ENCODE data around the gene AK3. TPM values are rescaled to one million over a fixed set of nuclear protein-coding genes. Genes with fewer than 3 reads are reported as not detected.

Gene AK3
- total RNA-seq, 1 experiment from 2014 or later: 41.5 TPM

DNA sequence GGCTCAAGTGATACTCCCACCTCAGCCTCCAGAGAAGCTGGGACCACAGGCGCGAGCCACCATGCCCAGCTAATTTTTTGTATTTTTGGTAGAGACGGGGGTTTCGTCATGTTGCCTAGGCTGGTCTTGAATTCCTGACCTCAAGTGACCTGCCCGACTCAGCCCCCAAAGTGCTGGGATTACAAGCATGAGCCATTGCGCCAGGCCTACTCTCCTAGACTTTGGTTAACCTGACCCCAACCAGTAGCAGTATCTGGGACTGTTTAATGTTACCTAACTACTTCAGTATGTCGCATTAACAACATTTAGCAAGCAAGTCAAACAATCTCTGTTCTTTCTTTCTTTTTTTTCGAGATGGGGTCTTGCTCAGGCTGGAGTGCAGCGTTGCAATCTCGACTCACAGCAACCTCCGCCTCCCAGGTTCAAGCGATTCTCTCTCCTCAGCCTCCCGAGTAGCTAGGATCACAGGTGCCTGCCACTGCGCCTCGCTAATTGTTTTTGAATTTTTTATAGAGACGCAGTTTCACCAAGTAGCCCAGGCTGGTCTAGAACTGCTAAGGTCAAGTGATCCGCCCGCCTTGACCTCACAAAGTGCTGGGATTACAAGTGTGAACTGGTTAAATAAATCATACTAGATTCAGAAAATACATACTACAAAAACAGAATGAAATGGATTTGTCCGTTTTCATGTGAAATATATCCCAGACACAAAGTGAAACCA lies 2.0 kb downstream of the AK3 start:
- H3K4me1 ChIP-seq (ENCODE audit: insufficient read depth, low read length): peaks cover 10% of the 10 kb centered on the region; the same call in 1 of the 2 replicates
- no peak for DNase-seq
- H3K56ac ChIP-seq (ENCODE audit: insufficient read length, low read depth, low read length): no peak overlapping the region
- peaks cover 3% of the 10 kb centered on the region for H3K79me1 ChIP-seq (ENCODE audit: insufficient read depth, low read depth, low read length, poor library complexity, severe bottlenecking)
- H3K18ac ChIP-seq (ENCODE audit: insufficient read length, low read depth, low read length): no peak overlapping the region
- no peak overlapping the region for H2BK20ac ChIP-seq (ENCODE audit: low read depth, low read length, poor library complexity, severe bottlenecking)
- H3K9me3 ChIP-seq (ENCODE audit: control insufficient read depth, low read depth, low read length): no peaks in the 10 kb centered on the region
- no peak overlapping the region for H3K27ac Mint-ChIP-seq
- no peaks in the 10 kb centered on the region for H3K27me3 ChIP-seq (ENCODE audit: insufficient read depth, low read length)
- H4K8ac ChIP-seq (replicated peaks; ENCODE audit: insufficient read length, low read depth, low read length): no peak overlapping the region
- H2AK5ac ChIP-seq (ENCODE audit: insufficient read length, low read length): no peak overlapping the region
- no peak overlapping the region; the same call in 1 of the 2 replicates for H3K14ac ChIP-seq (ENCODE audit: insufficient read depth, low read length)
- H3K23me2 ChIP-seq (ENCODE audit: insufficient read length, low read depth, low read length, poor library complexity, severe bottlenecking): peaks cover 11% of the 10 kb centered on the region
- no peak overlapping the region for H2BK120ac ChIP-seq (ENCODE audit: low read depth, low read length, poor library complexity, severe bottlenecking)
- no peak overlapping the region for H2BK15ac ChIP-seq (ENCODE audit: low read depth, low read length)
- H4K20me1 ChIP-seq (ENCODE audit: control insufficient read depth, insufficient read depth, insufficient read length): no peaks in the 10 kb centered on the region
- H3K4ac ChIP-seq (ENCODE audit: low read depth, low read length): no peak overlapping the region
- H2BK5ac ChIP-seq (ENCODE audit: insufficient read length, low read length): no peak overlapping the region
- TF ChIP-seq, protein P1, sequence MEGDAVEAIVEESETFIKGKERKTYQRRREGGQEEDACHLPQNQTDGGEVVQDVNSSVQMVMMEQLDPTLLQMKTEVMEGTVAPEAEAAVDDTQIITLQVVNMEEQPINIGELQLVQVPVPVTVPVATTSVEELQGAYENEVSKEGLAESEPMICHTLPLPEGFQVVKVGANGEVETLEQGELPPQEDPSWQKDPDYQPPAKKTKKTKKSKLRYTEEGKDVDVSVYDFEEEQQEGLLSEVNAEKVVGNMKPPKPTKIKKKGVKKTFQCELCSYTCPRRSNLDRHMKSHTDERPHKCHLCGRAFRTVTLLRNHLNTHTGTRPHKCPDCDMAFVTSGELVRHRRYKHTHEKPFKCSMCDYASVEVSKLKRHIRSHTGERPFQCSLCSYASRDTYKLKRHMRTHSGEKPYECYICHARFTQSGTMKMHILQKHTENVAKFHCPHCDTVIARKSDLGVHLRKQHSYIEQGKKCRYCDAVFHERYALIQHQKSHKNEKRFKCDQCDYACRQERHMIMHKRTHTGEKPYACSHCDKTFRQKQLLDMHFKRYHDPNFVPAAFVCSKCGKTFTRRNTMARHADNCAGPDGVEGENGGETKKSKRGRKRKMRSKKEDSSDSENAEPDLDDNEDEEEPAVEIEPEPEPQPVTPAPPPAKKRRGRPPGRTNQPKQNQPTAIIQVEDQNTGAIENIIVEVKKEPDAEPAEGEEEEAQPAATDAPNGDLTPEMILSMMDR (conservative IDR thresholded peaks at IDR 0.05): no peak
- peaks cover 32 to 39% of the 10 kb centered on the region in 2 experiments for H3K4me1 Mint-ChIP-seq
- no peak overlapping the region for H3K9ac ChIP-seq (ENCODE audit: extremely low read depth, insufficient read length, low read length)
- H3K4me3 Mint-ChIP-seq: peak overlapping the region; percentile 82 to 87
- no peak overlapping the region for H3K23ac ChIP-seq (ENCODE audit: insufficient read length, low read depth, low read length)
- H3K27me3 Mint-ChIP-seq (ENCODE audit: low read depth): no peaks in the 10 kb centered on the region
- H3T11ph ChIP-seq (ENCODE audit: low read length): no peak overlapping the region
- no peak overlapping the region for H4K5ac ChIP-seq (ENCODE audit: insufficient read length, low read depth, low read length)
- no peak overlapping the region for H2BK12ac ChIP-seq (ENCODE audit: insufficient read length, low read depth, low read length)
- WGBS (ENCODE audit: extremely low coverage, insufficient read length, low lambda C conversion rate): no CpG with 5 or more reads among the region's 19 CpGs
- H3K79me2 ChIP-seq (ENCODE audit: insufficient read depth, low read length): no peaks in the 10 kb centered on the region; the same call in 1 of the 2 replicates
- H3K27ac ChIP-seq (ENCODE audit: insufficient read length, low read depth, low read length): no peak overlapping the region
- peak overlapping the region; percentile 82 for H3K4me2 ChIP-seq (ENCODE audit: insufficient read depth, insufficient read length, low read length)
- H3K9me3 Mint-ChIP-seq: no peaks in the 10 kb centered on the region
- no peak overlapping the region for H4K91ac ChIP-seq (ENCODE audit: insufficient read length, low read depth, low read length)
- H2AFZ ChIP-seq (ENCODE audit: low read length): no peak overlapping the region
- peaks cover 0 to 5% (median 0%) of the 10 kb centered on the region in 3 experiments; a peak in 4 of 7 replicates for H3K36me3 Mint-ChIP-seq (ENCODE audit: insufficient read depth in 1 of 3, low read depth in 3 of 3)
